Measurements from ENCODE around the gene PHF2. TPM values are rescaled to one million over a fixed set of nuclear protein-coding genes. Genes with fewer than 3 reads are reported as not detected.

PHF2 gene
- polyA plus RNA-seq, 3 donors, result 34.4 to 42.1 (median 39.2) TPM

DNA sequence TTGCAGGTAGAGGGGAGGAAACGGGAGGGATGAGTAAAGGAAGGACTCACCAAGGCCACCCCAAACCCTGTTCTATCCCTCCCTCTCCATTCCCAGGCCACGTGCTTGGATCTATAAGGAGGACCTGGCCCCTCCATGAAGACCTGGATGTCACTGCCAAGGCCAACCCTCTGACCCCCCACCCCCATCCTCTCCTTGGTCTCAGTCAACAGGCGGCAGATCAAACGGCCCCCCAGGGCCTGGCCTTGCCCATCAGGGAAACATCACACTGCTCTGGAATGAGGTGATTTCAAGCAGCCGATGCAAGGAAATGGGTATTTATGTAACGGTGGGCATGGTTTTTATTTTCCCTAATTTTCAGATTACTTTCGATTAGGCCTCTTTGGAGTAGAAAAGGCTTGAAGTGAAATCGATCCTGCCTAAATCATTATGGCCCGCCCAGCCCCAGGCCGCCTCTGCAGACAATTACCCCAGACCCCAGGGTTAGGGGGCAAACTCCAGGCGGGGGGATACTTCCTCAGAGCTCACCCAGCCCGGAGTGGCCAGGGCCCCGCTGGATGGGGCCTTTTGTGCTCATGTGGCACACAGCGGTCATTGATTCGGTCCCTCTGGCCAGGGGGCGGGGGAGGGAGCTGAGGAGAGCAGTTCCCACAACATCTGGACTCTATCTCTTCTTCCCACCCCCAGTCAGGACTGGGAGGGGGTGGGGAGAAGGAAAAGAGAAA, 125.3 kb downstream of the PHF2 start:
- no peak for DNase-seq

DNA sequence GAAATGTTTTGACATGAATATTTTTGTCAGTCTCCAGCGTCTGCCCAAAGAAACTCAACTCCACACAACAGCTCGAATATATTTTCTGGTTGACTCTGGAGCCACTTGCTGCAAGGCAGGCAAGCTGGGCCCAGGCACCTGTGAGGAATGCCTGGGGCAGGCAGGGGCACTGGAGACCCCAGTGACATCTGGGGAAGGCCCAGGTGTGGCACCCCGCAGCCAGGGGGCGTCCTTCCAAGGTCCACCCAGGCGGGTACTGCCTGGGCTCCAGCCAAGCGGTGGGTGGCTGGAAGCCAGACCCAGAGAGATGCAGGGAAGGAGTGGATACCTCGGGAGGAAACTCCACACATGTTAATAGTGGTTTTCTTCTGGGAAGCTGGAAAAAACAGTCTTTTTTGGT, 125.9 kb downstream of the PHF2 start:
- no peak for DNase-seq

DNA sequence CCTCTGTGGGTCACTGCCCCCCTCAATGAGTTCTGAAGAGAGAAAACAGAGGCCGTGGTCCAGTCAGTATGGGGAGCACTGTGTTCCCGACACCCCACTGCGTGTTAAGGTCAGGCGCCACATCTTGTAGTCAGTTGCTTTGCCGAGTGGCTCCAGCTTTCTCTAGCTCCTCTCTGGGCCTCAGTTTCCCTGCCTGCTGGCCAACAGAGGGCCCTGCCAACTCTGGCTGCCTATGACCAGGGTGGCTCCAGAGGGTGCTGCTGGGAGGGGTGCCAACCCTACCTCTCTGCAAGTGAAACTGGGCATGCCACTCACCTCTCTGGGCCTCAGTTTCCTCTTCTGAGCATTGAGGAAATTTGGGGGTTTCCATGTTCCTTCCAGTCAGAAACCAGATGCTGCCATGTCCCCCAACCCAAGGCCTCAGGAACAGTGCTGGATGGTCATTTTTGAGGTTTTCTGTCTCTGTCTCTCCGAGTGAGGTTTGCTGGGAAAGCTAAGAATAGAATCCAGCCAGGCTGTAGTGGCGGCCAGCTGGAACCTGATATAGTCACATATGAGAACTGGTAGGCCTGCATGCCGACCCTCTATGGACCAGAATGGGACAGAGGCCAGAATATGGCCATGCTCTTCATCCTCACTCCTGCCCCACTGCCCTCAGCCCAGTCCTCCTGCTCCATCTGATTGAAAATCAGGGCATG, 132.1 kb downstream of the PHF2 start:
- no peak for DNase-seq

DNA sequence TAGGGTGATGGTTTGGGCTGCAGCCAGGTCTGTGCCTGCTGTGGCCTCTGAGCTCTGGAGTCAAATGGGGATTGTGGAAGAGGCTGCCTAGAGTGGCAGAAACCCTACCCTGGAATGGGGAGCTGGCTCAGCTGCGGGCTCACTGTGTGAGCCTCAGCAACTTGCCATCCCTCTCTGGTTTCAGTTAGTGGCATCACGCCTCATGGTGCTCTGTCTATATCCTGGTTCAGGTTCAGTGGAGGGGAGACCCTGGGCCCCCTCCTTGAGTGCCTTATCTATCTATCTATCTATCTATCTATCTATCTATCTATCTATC, 132.6 kb downstream of the PHF2 start:
- DNase-seq, result no peak

DNA sequence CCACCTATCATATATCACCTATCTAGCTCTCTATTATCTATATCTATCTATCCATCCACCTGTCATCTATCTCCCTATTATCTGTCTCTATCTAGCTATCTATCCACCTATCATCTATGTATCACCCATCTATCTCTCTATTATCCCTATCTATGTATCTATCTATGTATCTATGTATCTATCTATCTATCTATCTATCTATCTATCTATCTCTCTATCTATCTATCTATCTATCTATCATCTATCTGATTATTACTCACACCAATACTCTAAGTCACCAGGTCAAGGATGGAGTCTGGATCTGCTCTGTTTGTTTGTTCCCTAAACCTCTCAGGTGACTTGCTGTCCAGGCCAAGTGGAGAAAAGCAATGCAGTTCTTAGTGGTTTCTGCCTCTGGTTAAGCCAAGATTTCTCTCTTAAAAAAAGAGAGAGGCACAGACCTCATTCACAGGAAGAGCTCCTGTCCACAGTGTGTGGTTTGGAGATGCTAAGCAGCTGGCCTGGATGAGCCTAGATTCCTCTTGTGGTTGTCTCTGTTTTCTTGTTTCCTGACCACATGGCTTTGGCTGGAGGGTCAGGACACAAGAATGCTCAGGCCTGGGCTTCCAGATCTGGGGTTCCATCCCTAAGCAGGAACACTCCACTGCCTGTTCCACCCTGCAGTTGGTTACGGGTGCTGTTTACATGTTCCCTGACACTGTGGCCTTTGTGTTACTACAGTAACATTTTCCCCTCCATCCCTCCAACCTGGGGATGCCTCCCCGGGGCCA, 133.4 kb downstream of the PHF2 start:
- DNase-seq, result no peak

DNA sequence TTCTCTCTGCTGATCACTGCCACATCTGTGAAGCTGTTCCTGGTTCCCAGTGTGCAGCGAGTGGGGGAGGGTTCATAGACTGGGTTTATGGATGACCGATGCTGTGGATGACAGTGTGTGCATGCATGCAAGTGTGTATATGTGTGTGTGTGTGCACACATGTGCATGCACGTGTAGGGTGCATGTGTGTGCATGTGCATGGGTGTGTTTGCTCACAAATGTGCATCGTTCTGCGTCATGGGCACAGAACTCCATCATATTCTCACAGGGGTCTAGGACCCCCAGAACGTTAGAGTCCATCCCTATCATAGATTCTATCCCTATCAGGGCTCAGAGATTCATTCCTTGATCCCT, 134.0 kb downstream of the PHF2 start:
- no peak for DNase-seq

DNA sequence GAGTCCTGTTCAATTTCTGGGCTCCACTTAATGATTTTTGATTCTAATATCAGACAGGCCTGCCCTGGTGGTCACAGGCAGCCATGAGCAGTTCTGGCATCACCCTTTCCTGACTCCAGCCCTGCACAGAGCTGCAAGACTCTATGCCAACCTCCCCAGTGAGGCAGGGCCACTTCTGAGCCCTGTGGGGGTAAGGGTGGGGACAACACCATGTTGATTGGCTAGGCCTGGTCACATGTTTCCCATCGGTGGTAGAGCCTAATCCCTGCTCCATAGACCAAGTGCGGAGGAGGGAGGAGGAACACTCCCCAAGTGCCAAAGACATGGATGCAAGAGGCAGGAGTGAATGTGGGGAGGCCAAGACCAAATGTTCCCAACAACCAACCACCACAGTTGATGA, 134.6 kb downstream of the PHF2 start:
- no peak for DNase-seq

DNA sequence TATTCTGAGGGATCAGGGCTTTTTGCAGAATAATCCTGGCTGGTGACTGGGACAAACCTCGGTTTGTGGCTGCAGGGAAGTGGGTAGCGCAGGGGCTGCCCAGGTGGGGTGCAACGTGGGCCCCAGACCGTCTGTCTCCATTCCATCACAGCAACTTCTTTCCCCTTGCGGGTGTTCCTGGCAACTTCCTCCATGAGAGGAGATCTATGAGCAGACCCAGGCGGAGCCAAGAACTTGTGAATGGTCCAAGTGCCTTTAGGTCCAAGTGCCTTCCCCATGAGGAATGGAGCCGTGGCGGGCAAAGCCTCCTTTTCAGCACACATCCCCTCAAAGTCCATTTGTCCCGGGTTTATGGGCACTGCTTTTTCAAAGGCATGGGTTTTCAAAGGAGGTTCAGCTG, 136.5 kb downstream of the PHF2 start:
- DNase-seq, result no peak

DNA sequence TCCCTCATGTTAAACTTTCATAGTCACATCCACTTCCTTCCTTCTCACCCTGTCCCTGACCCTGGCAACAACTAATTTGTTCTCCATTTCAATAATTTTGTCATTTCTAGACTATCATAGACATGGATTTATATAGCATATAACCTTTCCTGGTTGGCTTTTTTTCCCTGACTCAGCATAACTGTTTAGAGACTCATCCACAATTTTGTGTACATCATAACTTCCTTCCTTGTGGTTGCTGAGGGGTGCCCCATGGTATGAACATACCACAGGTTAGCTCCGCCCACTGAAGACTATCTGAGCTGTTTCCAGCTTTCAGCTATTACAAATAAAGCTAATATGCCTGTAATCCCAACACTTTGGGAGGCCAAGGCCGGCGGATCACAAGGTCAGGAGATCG, 137.3 kb downstream of the PHF2 start:
- DNase-seq, result no peak

DNA sequence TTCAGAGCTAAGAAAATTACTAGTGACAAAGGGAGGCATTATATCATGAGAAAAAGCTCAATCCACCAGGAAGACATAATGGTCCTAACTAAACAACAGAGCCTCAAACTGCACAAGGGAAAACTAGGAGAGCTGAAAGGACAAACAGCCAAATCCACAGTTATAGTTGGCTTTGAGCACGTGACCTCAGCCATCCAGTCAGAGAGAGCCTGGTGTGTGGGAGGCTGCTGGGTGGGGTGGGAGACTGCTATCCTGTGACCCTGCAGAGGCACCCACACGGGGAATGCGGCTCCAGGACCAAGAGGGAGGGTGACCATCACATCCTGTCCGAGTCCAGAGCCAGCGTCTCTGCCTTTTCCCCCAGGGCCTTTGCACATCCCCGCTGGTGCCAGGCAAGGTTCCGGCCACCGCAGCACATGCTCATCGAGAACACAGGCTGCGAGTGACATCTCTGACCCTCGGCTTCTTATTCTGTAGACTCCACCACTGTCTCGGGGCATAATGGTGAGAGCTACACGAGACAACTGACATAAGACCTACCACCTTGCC, 145.1 kb downstream of the PHF2 start:
- no peak for DNase-seq

DNA sequence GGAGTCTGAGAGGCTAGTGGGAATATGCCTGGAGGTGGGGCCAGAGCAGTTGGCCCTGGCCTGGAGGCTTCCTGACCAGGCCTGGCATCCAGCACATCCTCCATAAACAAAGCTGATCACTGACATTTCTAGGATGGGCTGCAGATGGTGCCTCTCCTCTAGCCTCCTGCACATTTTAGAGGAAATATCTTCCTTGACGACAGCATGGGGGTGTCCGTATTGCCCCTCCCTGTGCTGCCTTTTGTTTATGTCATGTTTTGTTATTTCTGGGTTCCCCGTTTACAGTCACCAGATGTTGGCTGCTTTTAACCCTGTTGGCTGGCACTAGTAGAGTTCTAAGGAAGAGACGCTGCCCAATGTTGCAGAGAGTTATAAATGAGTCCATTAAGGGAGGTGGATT, 148.5 kb downstream of the PHF2 start:
- DNase-seq, result no peak

DNA sequence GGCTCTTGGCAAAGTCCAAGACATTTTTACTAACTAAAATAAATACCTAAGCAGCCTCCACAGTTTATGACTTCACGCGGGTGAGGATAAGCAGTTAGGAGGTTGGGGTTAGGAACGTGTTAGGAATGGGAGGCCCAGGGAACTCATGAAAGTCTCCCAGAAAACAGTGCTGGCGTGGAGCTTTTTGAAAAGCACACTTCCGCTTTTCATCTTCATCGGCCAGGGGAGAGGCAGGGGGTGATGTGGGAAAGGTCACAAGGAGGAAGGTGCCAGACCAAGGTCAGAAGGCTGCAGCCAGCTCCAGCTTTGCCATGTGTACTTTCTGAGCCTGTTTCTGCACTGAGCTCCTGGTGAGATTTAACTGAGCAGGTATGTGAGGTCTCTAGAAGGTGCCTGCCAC, 149.0 kb downstream of the PHF2 start:
- no peak for DNase-seq

DNA sequence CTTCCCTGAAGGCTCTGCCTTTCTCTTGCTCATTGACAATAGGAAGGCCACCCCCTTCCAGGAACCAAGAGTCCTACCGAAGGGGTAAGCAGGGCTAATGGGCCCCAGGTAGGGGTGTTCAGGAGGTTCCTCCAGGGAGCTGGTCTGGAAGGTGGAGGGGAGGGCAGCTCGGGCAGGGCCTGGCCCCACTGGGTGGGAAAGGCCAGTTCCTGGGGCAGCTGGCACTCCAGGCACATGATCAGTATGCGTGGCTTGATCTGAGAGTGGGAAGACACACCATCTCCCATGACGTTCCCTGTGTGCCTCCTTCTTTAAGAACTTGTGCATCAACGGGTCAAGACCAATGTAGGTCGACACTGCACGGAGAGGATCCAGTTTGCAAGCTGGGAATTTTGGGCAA, 149.8 kb downstream of the PHF2 start:
- no peak for DNase-seq

Other genes starting within 250 kb of the PHF2 start
- 10 to 100 TPM; 72.8 to 82.9 (median 78.4) TPM for gene FAM120A, start 124.9 kb upstream of the PHF2 start, polyA plus RNA-seq (ENCODE audit: insufficient read length in 3 of 3)
- 10 to 100 TPM; 56.2 to 68.9 (median 65.2) TPM for gene FAM120AOS, start 123.0 kb upstream of the PHF2 start, polyA plus RNA-seq (ENCODE audit: insufficient read length in 3 of 3)